Body of pancreas (tissue), 4 donors: ENCODE measurements around the gene CREB3L2. TPM values are rescaled to one million over a fixed set of nuclear protein-coding genes. Genes with fewer than 3 reads are reported as not detected.

Experiments
- ATAC-seq: fragments of 150-250 bp; one replicate; pipeline ENCODE4 v1.9.1; 2016
- DNase-seq, 4 donors: peaks; one replicate each; pipeline ENCODE4 v3.0.0-alpha.2; 2019
- H3K27ac ChIP-seq, 4 donors: fragments of 200-600 bp; sonication (generic); 1 replicate in 3 of 4; 2 replicates in 1 of 4; pipeline versions ENCODE4 v1.5.1 to v1.6.1; 2016 to 2019; ENCODE audit warnings: mild to moderate bottlenecking in 1 of 4, mixed read lengths in 1 of 4, moderate library complexity in 1 of 4
- H3K27me3 ChIP-seq, 2 donors: fragments of 200-600 bp; sonication (generic); one replicate each; pipeline ENCODE4 v1.6.0; 2016; ENCODE audit warnings: mild to moderate bottlenecking in 1 of 2
- H3K36me3 ChIP-seq, 2 donors: fragments of 200-600 bp; sonication (generic); replicated peaks in 1 of 2; 2 replicates each; pipeline ENCODE4 v1.5.1; 2016; ENCODE audit warnings: low read depth in 2 of 2; ENCODE audit not compliant: insufficient read depth in 1 of 2
- H3K4me1 ChIP-seq: fragments of 200-600 bp; sonication (generic); one replicate; pipeline ENCODE4 v1.6.0; 2016
- H3K4me3 ChIP-seq, 2 donors: fragments of 200-600 bp; sonication (generic); 1 replicate in 1 of 2; 2 replicates in 1 of 2; pipeline ENCODE4 v1.5.1; 2016 to 2019
- H3K9me3 ChIP-seq, 3 donors: fragments of 200-600 bp; sonication (generic); 1 replicate in 2 of 3; 2 replicates in 1 of 3; pipeline ENCODE4 v1.5.1; 2016
- POLR2A ChIP-seq, 3 donors: fragments of 450-650 bp; IDR thresholded peaks; one replicate each; pipeline ENCODE4 v1.6.1; 2016; ENCODE audit warnings: antibody characterized with exemption in 3 of 3, mild to moderate bottlenecking in 2 of 3
- WGBS, 2 donors: methylation state at CpG; one replicate each; pipeline ENCODE4 v1.1.5; 2017; 5-methylcytosine and 5-hydroxymethylcytosine counted together
- intact Hi-C: fragments of 100-400 bp; cut with DNase I; formaldehyde crosslinking; loops from one replicate; pipeline ENCODE4 v1.15.1; 2023
- total RNA-seq, 2 donors: library from RNA; depleted of rRNA; stranded (reverse); fragments of >200 nt; gene quantifications; one replicate each; pipeline ENCODE4 v1.1.0, GENCODE V29; 2016
- TF ChIP-seq, protein P1 (sequence below), 7 experiments: fragments of 450-650 bp in 4 of 7; fragments of 200-600 bp in 3 of 7; sonication (generic) in 3 of 7; IDR thresholded peaks; one replicate each; pipeline ENCODE4 v1.5.1; 2016 to 2019; ENCODE audit warnings: antibody characterized with exemption in 7 of 7

The CREB3L2 gene
- total RNA-seq, 2 donors from 2014 or later: 21.3 to 28.0 TPM

DNA sequence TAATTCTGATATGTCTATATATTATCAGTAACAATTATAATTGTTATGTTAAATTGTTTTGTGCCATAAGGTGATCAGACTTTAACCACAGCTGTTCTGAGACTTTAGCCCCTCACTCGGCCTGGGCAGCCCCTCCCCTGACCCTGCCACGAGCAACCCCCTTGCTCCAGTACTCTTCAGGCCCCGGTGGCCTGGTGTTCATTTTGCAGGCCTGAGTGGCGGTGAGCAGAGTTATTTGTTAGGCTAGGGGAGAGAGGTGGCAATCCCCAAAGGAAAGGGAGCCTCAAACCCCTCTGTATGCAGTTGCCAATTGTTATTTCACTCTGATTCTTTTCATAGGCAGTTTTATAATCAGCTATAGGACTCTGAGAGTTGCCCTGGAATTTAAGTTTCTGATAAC lies 22.9 kb upstream of the CREB3L2 start:
- TF ChIP-seq, protein P1, sequence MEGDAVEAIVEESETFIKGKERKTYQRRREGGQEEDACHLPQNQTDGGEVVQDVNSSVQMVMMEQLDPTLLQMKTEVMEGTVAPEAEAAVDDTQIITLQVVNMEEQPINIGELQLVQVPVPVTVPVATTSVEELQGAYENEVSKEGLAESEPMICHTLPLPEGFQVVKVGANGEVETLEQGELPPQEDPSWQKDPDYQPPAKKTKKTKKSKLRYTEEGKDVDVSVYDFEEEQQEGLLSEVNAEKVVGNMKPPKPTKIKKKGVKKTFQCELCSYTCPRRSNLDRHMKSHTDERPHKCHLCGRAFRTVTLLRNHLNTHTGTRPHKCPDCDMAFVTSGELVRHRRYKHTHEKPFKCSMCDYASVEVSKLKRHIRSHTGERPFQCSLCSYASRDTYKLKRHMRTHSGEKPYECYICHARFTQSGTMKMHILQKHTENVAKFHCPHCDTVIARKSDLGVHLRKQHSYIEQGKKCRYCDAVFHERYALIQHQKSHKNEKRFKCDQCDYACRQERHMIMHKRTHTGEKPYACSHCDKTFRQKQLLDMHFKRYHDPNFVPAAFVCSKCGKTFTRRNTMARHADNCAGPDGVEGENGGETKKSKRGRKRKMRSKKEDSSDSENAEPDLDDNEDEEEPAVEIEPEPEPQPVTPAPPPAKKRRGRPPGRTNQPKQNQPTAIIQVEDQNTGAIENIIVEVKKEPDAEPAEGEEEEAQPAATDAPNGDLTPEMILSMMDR (IDR thresholded peaks at IDR 0.05): no peak
- no peak for TF ChIP-seq POLR2A (IDR thresholded peaks at IDR 0.05)
- DNase-seq (no peak), ATAC-seq (no peak)
- Histone ChIP-seq H3K4me3 (no peak overlapping the region), H3K9me3 (no peaks in the 10 kb centered on the region), H3K27ac (no peak overlapping the region), H3K4me1 (no peaks in the 10 kb centered on the region), H3K36me3 (no peaks in the 10 kb centered on the region), H3K27me3 (no peaks in the 10 kb centered on the region)
- 87 to 88% methylated on average over 4 of the region's 4 CpGs for WGBS, 2 donors
- intact Hi-C loops: no loop called here

DNA sequence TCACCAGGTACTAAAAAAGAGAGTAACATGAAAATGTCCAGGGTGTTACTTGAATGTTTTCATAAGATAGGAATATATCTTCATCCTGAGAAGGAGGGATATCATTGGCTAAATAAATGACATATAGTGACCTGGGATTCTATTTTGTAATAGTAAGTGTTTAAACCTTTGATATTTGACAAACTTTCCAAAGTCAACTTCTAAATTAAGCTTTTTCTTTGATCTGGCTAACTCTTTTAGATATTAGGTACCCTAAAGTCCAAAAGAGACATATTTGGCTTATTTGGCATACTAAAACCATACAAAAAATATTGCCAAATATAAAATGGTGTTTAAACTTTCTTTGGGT lies 22.4 kb upstream of the CREB3L2 start:
- H3K4me3 ChIP-seq: no peak overlapping the region
- no peaks in the 10 kb centered on the region for H3K36me3 ChIP-seq
- TF ChIP-seq POLR2A (IDR thresholded peaks at IDR 0.05): no peak
- TF ChIP-seq, protein P1 (IDR thresholded peaks at IDR 0.05): no peak
- no peaks in the 10 kb centered on the region for H3K9me3 ChIP-seq
- ATAC-seq: no peak
- H3K4me1 ChIP-seq: no peaks in the 10 kb centered on the region
- no peaks in the 10 kb centered on the region for H3K27me3 ChIP-seq
- no peak overlapping the region for H3K27ac ChIP-seq
- intact Hi-C loops: no loop called here
- no peak for DNase-seq

DNA sequence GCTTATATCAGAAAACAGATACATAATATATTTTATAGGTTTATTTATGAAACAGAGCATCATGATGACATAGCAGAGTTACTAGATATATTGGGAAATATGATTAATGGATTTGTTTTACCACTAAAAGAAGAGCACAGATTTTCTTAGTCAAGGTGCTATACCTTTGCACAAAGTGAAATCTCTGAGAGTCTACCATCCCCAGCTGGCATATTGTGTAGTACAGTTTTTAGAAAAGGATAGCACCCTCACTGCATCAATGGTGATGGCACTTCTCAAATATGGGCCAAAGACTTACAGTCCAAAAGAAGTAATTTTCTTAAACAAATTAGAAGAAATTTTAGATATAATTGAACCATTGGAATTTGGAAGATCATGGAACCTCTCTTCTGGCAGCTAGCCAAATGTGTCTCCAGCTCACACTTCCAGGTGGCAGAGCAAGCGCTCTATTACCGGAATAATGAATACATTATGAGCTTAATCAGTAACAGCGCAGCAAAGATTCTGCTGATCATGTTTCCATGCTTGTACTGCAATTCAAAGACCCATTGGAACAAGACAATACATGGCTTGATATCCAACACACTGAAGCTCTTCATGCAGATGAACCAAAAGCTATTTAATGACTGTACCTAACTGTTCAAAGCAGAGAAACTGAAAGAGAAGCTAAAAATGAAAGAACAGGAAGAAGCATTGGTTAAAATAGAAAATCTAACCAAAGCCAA lies 21.9 kb upstream of the CREB3L2 start:
- no peak for ATAC-seq
- intact Hi-C loops: no loop called here
- WGBS, 2 donors: 80 to 83% methylated on average over 3 of the region's 3 CpGs

DNA sequence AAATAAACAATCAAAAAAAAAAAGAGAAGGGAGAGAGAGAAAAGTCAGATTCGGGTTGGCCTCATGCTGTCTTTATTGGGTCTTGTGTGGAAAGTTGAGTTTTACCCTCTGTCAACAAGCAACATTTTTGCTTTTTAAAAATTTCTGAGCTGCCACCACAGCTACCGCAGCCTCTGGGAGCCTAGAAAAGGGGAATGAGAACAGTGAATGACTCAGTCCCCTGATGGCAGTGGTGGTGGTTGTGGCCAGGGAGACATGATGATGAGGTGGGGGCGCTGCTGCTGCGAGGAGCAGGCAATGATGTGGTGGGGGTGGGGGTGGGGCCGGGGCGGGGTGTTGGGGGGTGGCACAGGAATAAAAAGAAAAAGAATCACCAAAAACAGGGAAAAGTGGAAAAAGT lies 20.0 kb upstream of the CREB3L2 start:
- no peak for TF ChIP-seq POLR2A (IDR thresholded peaks at IDR 0.05)
- TF ChIP-seq, protein P1 (IDR thresholded peaks at IDR 0.05): no peak
- intact Hi-C loops: no loop called here
- no peak for ATAC-seq
- Histone ChIP-seq H3K27me3 (no peaks in the 10 kb centered on the region), H3K27ac (no peak overlapping the region), H3K36me3 (no peaks in the 10 kb centered on the region), H3K4me1 (no peaks in the 10 kb centered on the region), H3K4me3 (no peak overlapping the region), H3K9me3 (no peaks in the 10 kb centered on the region)
- WGBS, 2 donors: 81 to 82% methylated on average over 6 of the region's 6 CpGs
- DNase-seq: no peak

More for the DNA sequence above, 21.9 kb upstream of the CREB3L2 start:
- DNase-seq: no peak
- Histone ChIP-seq H3K4me1 (no peaks in the 10 kb centered on the region), H3K36me3 (no peaks in the 10 kb centered on the region), H3K4me3 (no peak overlapping the region), H3K27me3 (no peaks in the 10 kb centered on the region), H3K9me3 (no peaks in the 10 kb centered on the region), H3K27ac (no peak overlapping the region)
- no peak for TF ChIP-seq POLR2A (IDR thresholded peaks at IDR 0.05)
- TF ChIP-seq, protein P1 (IDR thresholded peaks at IDR 0.05): no peak

DNA sequence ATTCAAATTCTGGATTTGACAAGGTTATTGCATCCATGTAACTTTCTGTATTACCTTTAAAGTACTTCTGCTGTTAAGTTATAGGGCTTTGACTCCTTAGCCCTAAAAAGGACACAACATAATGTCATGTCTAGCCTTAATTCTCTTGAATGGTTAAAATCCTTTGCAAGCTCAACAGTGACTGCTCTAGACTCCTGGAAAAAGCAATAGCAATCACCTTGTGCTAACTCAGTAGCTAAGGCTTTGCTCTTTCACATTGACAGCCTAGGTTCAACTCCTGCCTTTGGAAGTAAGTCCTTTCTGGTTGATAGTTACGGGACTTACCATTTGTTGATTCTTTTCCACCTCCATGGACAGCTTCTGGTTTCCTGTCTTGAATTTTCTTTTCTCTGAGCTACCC lies 16.1 kb upstream of the CREB3L2 start:
- H3K27ac ChIP-seq: no peak overlapping the region
- no peaks in the 10 kb centered on the region for H3K27me3 ChIP-seq
- TF ChIP-seq, protein P1 (IDR thresholded peaks at IDR 0.05): no peak
- no peak for TF ChIP-seq POLR2A (IDR thresholded peaks at IDR 0.05)
- WGBS, 2 donors: 86 to 87% methylated on average over 1 of the region's 1 CpG
- ATAC-seq: no peak
- H3K36me3 ChIP-seq: no peaks in the 10 kb centered on the region
- H3K4me1 ChIP-seq: no peaks in the 10 kb centered on the region
- intact Hi-C loops: no loop called here
- H3K4me3 ChIP-seq: no peak overlapping the region
- DNase-seq: no peak
- H3K9me3 ChIP-seq: no peaks in the 10 kb centered on the region
